NB4 (cell line): ENCODE measurements around the gene C17orf107.

ENCODE experiments used
- DNase-seq: peaks from one replicate; pipeline ENCODE4 v3.0.0; 2010; ENCODE audit warnings: low read depth
- H3K4me3 ChIP-seq: one replicate; pipeline ENCODE4 v1.5.1; 2011; ENCODE audit warnings: mild to moderate bottlenecking, low read depth, low read length, moderate library complexity
- CTCF ChIP-seq: IDR thresholded peaks from one replicate; pipeline ENCODE4 v1.5.1; 2012; ENCODE audit warnings: low read depth, low read length
- MYC ChIP-seq: IDR thresholded peaks from 2 replicates; pipeline ENCODE4 v1.6.1; 2011; ENCODE audit warnings: low read depth, low read length
- POLR2A ChIP-seq: IDR thresholded peaks from 2 replicates; pipeline ENCODE4 v1.6.1; 2011; ENCODE audit warnings: mild to moderate bottlenecking; ENCODE audit not compliant: insufficient read length; ENCODE audit errors: extremely low read depth
- TF ChIP-seq, protein P1 (sequence below): IDR thresholded peaks from 2 replicates; pipeline ENCODE4 v1.6.1; 2011; ENCODE audit warnings: low read depth, low read length

The C17orf107 gene

DNA sequence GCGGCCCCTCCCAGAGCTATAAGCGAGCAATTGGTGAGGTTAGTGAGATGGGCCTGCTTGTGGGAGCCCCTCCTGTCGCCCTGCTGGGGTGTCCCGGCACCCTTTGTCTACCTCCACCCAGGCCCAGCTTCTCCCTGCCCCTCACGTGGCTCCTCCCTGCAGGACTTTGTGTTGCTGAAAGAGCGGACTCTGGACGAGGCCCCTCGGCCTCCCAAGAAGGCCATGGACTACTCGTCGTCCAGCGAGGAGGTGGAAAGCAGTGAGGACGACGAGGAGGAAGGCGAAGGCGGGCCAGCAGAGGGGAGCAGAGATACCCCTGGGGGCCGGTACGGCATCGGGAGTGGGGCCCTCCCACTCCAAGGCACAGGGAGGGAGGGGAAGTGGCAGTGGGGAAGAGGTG, 6.1 kb upstream of the C17orf107 start:
- no peak overlapping the region for H3K4me3 ChIP-seq
- no peak for DNase-seq
- TF ChIP-seq CTCF (no peak), MYC (no peak), POLR2A (no peak)
- TF ChIP-seq, protein P1, sequence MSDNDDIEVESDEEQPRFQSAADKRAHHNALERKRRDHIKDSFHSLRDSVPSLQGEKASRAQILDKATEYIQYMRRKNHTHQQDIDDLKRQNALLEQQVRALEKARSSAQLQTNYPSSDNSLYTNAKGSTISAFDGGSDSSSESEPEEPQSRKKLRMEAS, result no peak

DNA sequence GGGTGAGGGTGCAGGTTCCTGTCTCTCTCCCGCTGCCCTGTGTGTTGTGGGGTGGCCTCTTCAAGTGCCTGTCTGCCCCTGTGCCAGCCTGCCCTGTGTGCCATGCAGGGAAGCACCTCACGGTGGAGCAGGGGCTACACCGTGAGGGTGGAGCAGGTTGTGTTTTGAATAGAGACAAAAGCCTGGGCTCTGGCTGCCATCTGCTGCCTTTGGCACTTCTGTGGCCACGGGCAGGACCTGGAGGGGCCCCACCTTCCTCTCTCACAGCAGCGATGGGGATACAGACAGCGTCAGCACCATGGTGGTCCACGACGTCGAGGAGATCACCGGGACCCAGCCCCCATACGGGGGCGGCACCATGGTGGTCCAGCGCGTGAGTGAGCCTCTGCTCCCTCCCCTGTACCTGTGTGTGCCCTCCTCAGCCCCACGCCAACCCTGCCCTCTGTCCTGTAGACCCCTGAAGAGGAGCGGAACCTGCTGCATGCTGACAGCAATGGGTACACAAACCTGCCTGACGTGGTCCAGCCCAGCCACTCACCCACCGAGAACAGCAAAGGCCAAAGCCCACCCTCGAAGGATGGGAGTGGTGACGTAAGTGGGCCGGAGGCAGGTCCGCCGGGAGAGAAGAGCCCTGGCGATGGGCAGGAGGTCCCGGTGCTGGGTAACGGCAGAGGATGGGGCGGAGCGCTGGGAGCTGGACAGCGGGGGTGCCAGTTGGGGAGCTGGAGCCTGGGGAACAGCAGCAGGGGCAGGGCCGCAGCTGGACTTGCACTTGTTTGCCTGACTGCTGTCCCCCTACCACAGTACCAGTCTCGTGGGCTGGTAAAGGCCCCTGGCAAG, 5.4 kb upstream of the C17orf107 start:
- no peak for DNase-seq
- no peak overlapping the region for H3K4me3 ChIP-seq
- no peak for TF ChIP-seq MYC
- TF ChIP-seq, protein P1, result no peak
- TF ChIP-seq CTCF, result no peak
- no peak for TF ChIP-seq POLR2A

- DNase-seq, result no peak
- no peak for TF ChIP-seq POLR2A
- TF ChIP-seq MYC, result no peak
- no peak overlapping the region for H3K4me3 ChIP-seq
These were observed 4.2 kb upstream of the C17orf107 start for GRCh38 chr17:4895121-4895520.

GRCh38 chr17:4895657-4896331, 3.5 kb upstream of the C17orf107 start:
- no peak for DNase-seq
- H3K4me3 ChIP-seq, result no peak overlapping the region
- TF ChIP-seq MYC, result no peak
- TF ChIP-seq, protein P1, result no peak
- no peak for TF ChIP-seq POLR2A
- TF ChIP-seq CTCF, result peak; percentile 1

DNA sequence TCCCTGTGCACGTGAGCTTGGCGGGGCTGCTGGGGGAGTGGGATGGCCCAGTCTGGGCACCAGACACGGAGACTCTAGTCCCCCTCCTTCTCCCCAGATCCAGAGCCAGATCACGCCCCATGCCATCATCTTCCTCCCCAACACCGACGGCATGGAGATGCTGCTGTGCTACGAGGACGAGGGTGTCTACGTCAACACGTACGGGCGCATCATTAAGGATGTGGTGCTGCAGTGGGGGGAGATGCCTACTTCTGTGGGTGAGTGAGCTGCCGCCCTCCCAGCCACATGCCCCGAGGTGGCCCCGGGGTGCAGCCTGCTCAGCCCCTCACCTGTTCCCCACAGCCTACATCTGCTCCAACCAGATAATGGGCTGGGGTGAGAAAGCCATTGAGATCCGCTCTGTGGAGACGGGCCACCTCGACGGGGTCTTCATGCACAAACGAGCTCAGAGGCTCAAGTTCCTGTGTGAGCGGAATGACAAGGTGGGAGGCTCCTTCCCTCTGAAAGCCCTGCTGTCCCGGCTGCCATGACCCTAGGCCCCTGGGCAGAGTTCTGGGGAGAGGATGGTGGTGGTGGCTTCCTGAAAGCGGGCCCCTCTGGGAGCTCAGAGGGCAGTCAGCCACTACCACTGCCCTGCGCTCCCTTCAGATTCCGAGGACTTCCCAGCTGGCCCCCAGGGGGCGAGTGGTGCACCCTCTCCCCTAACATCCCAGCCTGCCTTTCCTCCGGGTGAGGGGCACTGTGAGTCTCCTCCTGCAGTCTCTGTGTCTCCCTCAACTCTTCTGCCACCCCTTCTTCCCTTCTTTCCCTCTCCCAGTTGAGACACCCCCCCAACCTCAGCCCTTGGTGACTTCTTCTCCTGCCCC, 2.8 kb upstream of the C17orf107 start:
- DNase-seq, result no peak
- TF ChIP-seq, protein P1, result no peak
- TF ChIP-seq CTCF, result no peak
- no peak for TF ChIP-seq POLR2A
- H3K4me3 ChIP-seq, result no peak overlapping the region

GRCh38 chr17:4897198-4897687, 2.1 kb upstream of the C17orf107 start:
- H3K4me3 ChIP-seq, result no peak overlapping the region
- TF ChIP-seq POLR2A (no peak), MYC (no peak), CTCF (no peak)
- TF ChIP-seq, protein P1, result no peak
- DNase-seq, result no peak
